Activated naive CD4-positive, alpha-beta T cell treated with anti-CD3 and anti-CD28 coated beads for 36 hours (primary cell): ENCODE results near the gene BRD4. TPM values are rescaled to one million over a fixed set of nuclear protein-coding genes. Genes with fewer than 3 reads are reported as not detected.
A peak's percentile ranks its signal among the peaks of the same experiment; 100 is the strongest.

Experiments
- CTCF ChIA-PET: fragments of 350-600 bp; sonication (Branson Sonifier 250); formaldehyde crosslinking; loops from one replicate; lab custom pipeline; 2021; ENCODE audit warnings: antibody characterized with exemption; lab: Charles Lee
- DNase-seq: peaks from one replicate; pipeline ENCODE4 v3.0.0-alpha.2; 2020
- H3K27ac Mint-ChIP-seq: one replicate; pipeline ENCODE4 v1.8.0; 2021; ENCODE audit warnings: mild to moderate bottlenecking, mixed read lengths
- H3K27me3 Mint-ChIP-seq: one replicate; pipeline ENCODE4 v1.8.0; 2021; ENCODE audit warnings: low read depth, mixed read lengths
- H3K36me3 Mint-ChIP-seq: one replicate; pipeline ENCODE4 v1.8.0; 2021; ENCODE audit warnings: low read depth, mixed read lengths
- H3K4me1 Mint-ChIP-seq: one replicate; pipeline ENCODE4 v1.8.0; 2021; ENCODE audit warnings: low read depth, mixed read lengths
- H3K4me3 Mint-ChIP-seq: one replicate; pipeline ENCODE4 v1.8.0; 2021; ENCODE audit warnings: mild to moderate bottlenecking, moderate library complexity, mixed read lengths
- H3K9me3 Mint-ChIP-seq: one replicate; pipeline ENCODE4 v1.8.0; 2021; ENCODE audit warnings: mixed read lengths
- intact Hi-C: fragments of 100-400 bp; cut with micrococcal nuclease; formaldehyde crosslinking; loops from one replicate; pipeline ENCODE4 v1.15.1; 2023
- total RNA-seq, 2 experiments: library from RNA; stranded (reverse); gene quantifications; one replicate each; pipeline ENCODE4 v1.2.3, GENCODE V29; 2021

BRD4 gene
- total RNA-seq, 2 experiments from 2014 or later = 109 to 111 TPM

- Mint-ChIP-seq H3K27ac (no peak overlapping the region), H3K9me3 (no peaks in the 10 kb centered on the region)
- intact Hi-C loops = no loop called here
These were observed 64.0 kb downstream of the BRD4 start for GRCh38 chr19:15268192-15268927.

GRCh38 chr19:15266683-15267082, 65.7 kb downstream of the BRD4 start:
- Mint-ChIP-seq H3K36me3 (peaks cover 38% of the 10 kb centered on the region), H3K9me3 (no peaks in the 10 kb centered on the region), H3K27me3 (no peaks in the 10 kb centered on the region), H3K4me3 (no peak overlapping the region), H3K4me1 (peaks cover 10% of the 10 kb centered on the region), H3K27ac (no peak overlapping the region)
- CTCF ChIA-PET = no interaction called here
- DNase-seq = no peak
- intact Hi-C loops = no loop called here

More at GRCh38 chr19:15268192-15268927, 64.0 kb downstream of the BRD4 start:
- DNase-seq = no peak
- no peak overlapping the region for H3K4me3 Mint-ChIP-seq
- H3K36me3 Mint-ChIP-seq = peaks cover 37% of the 10 kb centered on the region
- peaks cover 10% of the 10 kb centered on the region for H3K4me1 Mint-ChIP-seq
- CTCF ChIA-PET = interaction anchor here (0.9 kb wide), 1 partner anchor 64 kb away, joined by 3 read pairs; no protein-coding TSS in a partner anchor
- no peaks in the 10 kb centered on the region for H3K27me3 Mint-ChIP-seq

GRCh38 chr19:15265850-15266248, 66.5 kb downstream of the BRD4 start:
- no peak for DNase-seq
- CTCF ChIA-PET = interaction anchor here (0.6 to 0.8 kb wide), 2 partner anchors 111 to 300 kb away, joined by 3 read pairs; no protein-coding TSS in a partner anchor
- Mint-ChIP-seq H3K4me3 (no peak overlapping the region), H3K9me3 (no peaks in the 10 kb centered on the region), H3K27ac (no peak overlapping the region), H3K27me3 (no peaks in the 10 kb centered on the region), H3K36me3 (peaks cover 30% of the 10 kb centered on the region), H3K4me1 (peaks cover 10% of the 10 kb centered on the region)
- intact Hi-C loops = no loop called here

- CTCF ChIA-PET = interaction anchor here (0.6 to 0.8 kb wide), 3 partner anchors 111 to 300 kb away, joined by 3 read pairs; no protein-coding TSS in a partner anchor
- Mint-ChIP-seq H3K4me3 (no peak overlapping the region), H3K27me3 (no peaks in the 10 kb centered on the region), H3K36me3 (peaks cover 30% of the 10 kb centered on the region), H3K27ac (peak overlapping the region; percentile 59), H3K4me1 (peaks cover 10% of the 10 kb centered on the region), H3K9me3 (no peaks in the 10 kb centered on the region)
- DNase-seq = no peak
- intact Hi-C loops = no loop called here
These were observed 67.0 kb downstream of the BRD4 start for GRCh38 chr19:15265214-15265849.

GRCh38 chr19:15264933-15265206, 67.5 kb downstream of the BRD4 start:
- CTCF ChIA-PET = interaction anchor here (0.7 to 0.8 kb wide), 3 partner anchors 15 to 291 kb away, joined by 3 read pairs; no protein-coding TSS in a partner anchor
- Mint-ChIP-seq H3K27me3 (no peaks in the 10 kb centered on the region), H3K4me1 (peaks cover 6% of the 10 kb centered on the region), H3K4me3 (no peak overlapping the region), H3K9me3 (no peaks in the 10 kb centered on the region), H3K27ac (no peak overlapping the region), H3K36me3 (peaks cover 30% of the 10 kb centered on the region)
- intact Hi-C loops = loop anchor here (1.0 to 5.0 kb wide), 5 partner anchors 67 to 291 kb away; partner anchors contain the start of genes AKAP8 and BRD4
- DNase-seq = no peak

GRCh38 chr19:15264061-15264932, 68.0 kb downstream of the BRD4 start:
- intact Hi-C loops = loop anchor here (1.0 to 5.0 kb wide), 5 partner anchors 68 to 292 kb away; partner anchors contain the start of genes AKAP8 and BRD4
- DNase-seq = peak; percentile 82
- no peak overlapping the region for H3K4me3 Mint-ChIP-seq
- peaks cover 33% of the 10 kb centered on the region for H3K36me3 Mint-ChIP-seq
- H3K27me3 Mint-ChIP-seq = no peaks in the 10 kb centered on the region
- no peak overlapping the region for H3K27ac Mint-ChIP-seq
- peaks cover 6% of the 10 kb centered on the region for H3K4me1 Mint-ChIP-seq
- CTCF ChIA-PET = interaction anchor here (0.7 to 0.8 kb wide), 3 partner anchors 16 to 291 kb away, joined by 3 read pairs; no protein-coding TSS in a partner anchor
- no peaks in the 10 kb centered on the region for H3K9me3 Mint-ChIP-seq

- intact Hi-C loops = loop anchor here (5.0 kb wide), 1 partner anchor 69 kb away; the partner anchor contains the start of gene BRD4
- no peak for DNase-seq
- Mint-ChIP-seq H3K4me1 (peaks cover 1% of the 10 kb centered on the region), H3K9me3 (no peaks in the 10 kb centered on the region), H3K36me3 (peaks cover 40% of the 10 kb centered on the region), H3K4me3 (no peak overlapping the region), H3K27ac (no peak overlapping the region), H3K27me3 (no peaks in the 10 kb centered on the region)
- CTCF ChIA-PET = interaction anchor here (0.7 to 0.8 kb wide), 2 partner anchors 70 to 116 kb away, joined by 3 to 5 read pairs; no protein-coding TSS in a partner anchor
These were observed 68.9 kb downstream of the BRD4 start for GRCh38 chr19:15263361-15263985.

- intact Hi-C loops = loop anchor here (5.0 kb wide), 1 partner anchor 70 kb away; the partner anchor contains the start of gene BRD4
- no peak for DNase-seq
- H3K9me3 Mint-ChIP-seq = no peaks in the 10 kb centered on the region
- no peak overlapping the region for H3K4me3 Mint-ChIP-seq
- no peaks in the 10 kb centered on the region for H3K27me3 Mint-ChIP-seq
- peaks cover 36% of the 10 kb centered on the region for H3K36me3 Mint-ChIP-seq
- no peak overlapping the region for H3K27ac Mint-ChIP-seq
- CTCF ChIA-PET = interaction anchor here (0.6 to 0.7 kb wide), 2 partner anchors 181 to 271 kb away, joined by 3 to 4 read pairs; no protein-coding TSS in a partner anchor
- no peaks in the 10 kb centered on the region for H3K4me1 Mint-ChIP-seq
These were observed 70.3 kb downstream of the BRD4 start for GRCh38 chr19:15262011-15262410.

- Mint-ChIP-seq H3K36me3 (peaks cover 40% of the 10 kb centered on the region), H3K27me3 (no peaks in the 10 kb centered on the region), H3K4me3 (no peak overlapping the region), H3K9me3 (no peaks in the 10 kb centered on the region), H3K27ac (no peak overlapping the region), H3K4me1 (no peaks in the 10 kb centered on the region)
- no peak for DNase-seq
- CTCF ChIA-PET = no interaction called here
- intact Hi-C loops = loop anchor here (5.0 kb wide), 1 partner anchor 71 kb away; the partner anchor contains the start of gene BRD4
These were observed 71.4 kb downstream of the BRD4 start for GRCh38 chr19:15260939-15261338.

- CTCF ChIA-PET = interaction anchor here (1.1 to 1.4 kb wide), 2 partner anchors 9 to 25 kb away, joined by 3 read pairs; no protein-coding TSS in a partner anchor
- intact Hi-C loops = loop anchor here (5.0 kb wide), 1 partner anchor 72 kb away; the partner anchor contains the start of gene BRD4
- no peak overlapping the region for H3K27ac Mint-ChIP-seq
- no peaks in the 10 kb centered on the region for H3K27me3 Mint-ChIP-seq
- H3K36me3 Mint-ChIP-seq = peaks cover 43% of the 10 kb centered on the region
- H3K4me1 Mint-ChIP-seq = no peaks in the 10 kb centered on the region
- no peak for DNase-seq
- no peaks in the 10 kb centered on the region for H3K9me3 Mint-ChIP-seq
- H3K4me3 Mint-ChIP-seq = no peak overlapping the region
These were observed 72.4 kb downstream of the BRD4 start for GRCh38 chr19:15259907-15260306.

- H3K27ac Mint-ChIP-seq = no peak overlapping the region
- no peaks in the 10 kb centered on the region for H3K9me3 Mint-ChIP-seq
- H3K36me3 Mint-ChIP-seq = peaks cover 37% of the 10 kb centered on the region
These were observed 74.6 kb downstream of the BRD4 start for GRCh38 chr19:15257782-15258181.

More at GRCh38 chr19:15257782-15258181, 74.6 kb downstream of the BRD4 start:
- Mint-ChIP-seq H3K4me1 (no peaks in the 10 kb centered on the region), H3K27me3 (no peaks in the 10 kb centered on the region), H3K4me3 (no peak overlapping the region)
- CTCF ChIA-PET = no interaction called here
- intact Hi-C loops = no loop called here
- DNase-seq = no peak
